Measurements from ENCODE around the gene MYO7A.

The MYO7A gene

GRCh38 chr11:77195071-77195755 lies 67.2 kb downstream of the MYO7A start:
- Histone ChIP-seq H3K9me3 (ENCODE audit: control extremely low read depth in 1 of 5, control insufficient read depth in 4 of 5, insufficient read depth in 2 of 5, low read depth in 1 of 5, low read length in 4 of 5) (no peaks in the 10 kb centered on the region), H3K4me3 (ENCODE audit: control insufficient read depth in 1 of 7, extremely low read depth in 1 of 7, insufficient read depth in 4 of 7, low read depth in 2 of 7, low read length in 6 of 7) (no peak overlapping the region), H3K27ac (ENCODE audit: insufficient read depth in 1 of 2, low read depth in 1 of 2, low read length in 2 of 2, poor library complexity in 1 of 2, severe bottlenecking in 2 of 2) (no peak overlapping the region), H3K36me3 (ENCODE audit: control insufficient read depth in 4 of 4, insufficient read depth in 4 of 4, low read length in 3 of 4) (no peaks in the 10 kb centered on the region), H3K4me1 (ENCODE audit: control extremely low read depth in 1 of 4, control insufficient read depth in 4 of 4, insufficient read depth in 4 of 4, low read length in 3 of 4) (peaks cover 0 to 2% (median 0%) of the 10 kb centered on the region in 4 experiments), H3K27me3 (replicated peaks in 2 of 5; ENCODE audit: control insufficient read depth in 4 of 5, insufficient read depth in 5 of 5, low read length in 4 of 5) (no peaks in the 10 kb centered on the region)
- WGBS (ENCODE audit: insufficient coverage), result 88% methylated on average over 13 of the region's 16 CpGs
- ChIA-PET CTCF (interaction anchor here (1.1 to 2.9 kb wide), 11 partner anchors 10 to 424 kb away, joined by 3 to 19 read pairs (median 5); no protein-coding TSS in a partner anchor), POLR2A (no interaction called here)
- no peak for DNase-seq

DNA sequence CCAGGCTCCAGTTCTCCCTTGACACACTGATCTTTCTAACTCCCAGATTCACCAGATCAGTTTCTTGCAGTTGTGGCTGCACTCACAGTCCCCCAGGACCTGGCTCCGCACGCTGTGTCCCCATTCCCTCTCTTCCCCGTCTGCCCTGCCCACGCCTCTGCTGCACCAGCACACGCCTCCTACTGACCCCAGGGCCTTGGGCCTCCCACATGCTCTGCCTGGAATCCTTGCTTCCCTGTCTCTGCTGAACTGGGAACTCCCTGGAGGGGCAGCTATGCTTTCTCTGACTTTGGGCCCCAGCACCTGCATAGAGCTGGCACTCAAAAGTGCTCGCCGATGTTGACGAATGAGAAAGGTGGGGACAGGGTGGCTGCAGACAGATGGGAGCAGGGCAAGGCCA lies 68.9 kb downstream of the MYO7A start:
- no peaks in the 10 kb centered on the region for H3K36me3 ChIP-seq (ENCODE audit: control insufficient read depth in 4 of 4, insufficient read depth in 4 of 4, low read length in 3 of 4)
- ChIA-PET POLR2A (no interaction called here), CTCF (interaction anchor here (0.9 to 2.3 kb wide), 5 partner anchors 9 to 349 kb away, joined by 3 to 5 read pairs (median 4); no protein-coding TSS in a partner anchor)
- no peaks in the 10 kb centered on the region for H3K9me3 ChIP-seq (ENCODE audit: control extremely low read depth in 1 of 5, control insufficient read depth in 4 of 5, insufficient read depth in 2 of 5, low read depth in 1 of 5, low read length in 4 of 5)
- no peak for DNase-seq
- H3K4me3 ChIP-seq (ENCODE audit: control insufficient read depth in 1 of 7, extremely low read depth in 1 of 7, insufficient read depth in 4 of 7, low read depth in 2 of 7, low read length in 6 of 7), result no peak overlapping the region
- H3K27me3 ChIP-seq (replicated peaks in 2 of 5; ENCODE audit: control insufficient read depth in 4 of 5, insufficient read depth in 5 of 5, low read length in 4 of 5), result no peaks in the 10 kb centered on the region
- no peak overlapping the region for H3K27ac ChIP-seq (ENCODE audit: insufficient read depth in 1 of 2, low read depth in 1 of 2, low read length in 2 of 2, poor library complexity in 1 of 2, severe bottlenecking in 2 of 2)
- WGBS (ENCODE audit: insufficient coverage), result 97% methylated on average over 8 of the region's 8 CpGs
- H3K4me1 ChIP-seq (ENCODE audit: control extremely low read depth in 1 of 4, control insufficient read depth in 4 of 4, insufficient read depth in 4 of 4, low read length in 3 of 4), result peaks cover 0 to 2% (median 0%) of the 10 kb centered on the region in 4 experiments

DNA sequence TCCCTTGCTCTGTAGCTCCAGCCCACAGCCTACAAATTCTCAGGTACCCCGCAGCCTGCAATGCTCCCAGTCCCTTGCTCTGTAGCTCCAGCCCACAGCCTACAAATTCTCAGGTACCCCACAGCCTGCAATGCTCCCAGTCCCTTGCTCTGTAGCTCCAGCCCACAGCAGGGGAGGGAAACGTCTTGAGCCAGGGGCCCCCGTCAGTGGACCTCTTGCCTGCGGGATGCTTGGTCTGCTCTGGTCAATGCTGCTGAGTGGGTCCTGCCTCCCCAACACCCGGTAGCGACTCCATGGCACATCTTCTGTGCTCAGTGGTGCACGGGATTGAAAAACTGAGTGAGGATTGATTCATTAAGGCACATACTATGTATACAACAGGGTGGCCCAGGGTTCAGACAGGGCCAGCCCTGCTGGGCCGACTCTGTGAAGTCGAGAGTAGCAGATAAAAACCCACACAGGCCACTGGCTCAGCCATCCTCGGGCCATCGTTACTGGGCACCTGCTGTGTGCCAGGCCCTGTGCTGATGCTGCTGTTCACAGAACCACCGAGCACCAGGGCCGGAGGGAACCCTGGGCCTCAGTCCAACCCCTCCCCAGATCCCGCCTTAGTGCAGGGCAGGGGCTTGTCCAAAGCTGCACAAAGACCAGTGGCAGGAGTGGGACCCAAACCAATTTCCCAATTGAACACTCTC lies 69.7 kb downstream of the MYO7A start:
- Histone ChIP-seq H3K9me3 (ENCODE audit: control extremely low read depth in 1 of 5, control insufficient read depth in 4 of 5, insufficient read depth in 2 of 5, low read depth in 1 of 5, low read length in 4 of 5) (no peaks in the 10 kb centered on the region), H3K27ac (ENCODE audit: insufficient read depth in 1 of 2, low read depth in 1 of 2, low read length in 2 of 2, poor library complexity in 1 of 2, severe bottlenecking in 2 of 2) (no peak overlapping the region), H3K4me1 (ENCODE audit: control extremely low read depth in 1 of 4, control insufficient read depth in 4 of 4, insufficient read depth in 4 of 4, low read length in 3 of 4) (peaks cover 0 to 2% (median 0%) of the 10 kb centered on the region in 4 experiments), H3K27me3 (replicated peaks in 2 of 5; ENCODE audit: control insufficient read depth in 4 of 5, insufficient read depth in 5 of 5, low read length in 4 of 5) (no peaks in the 10 kb centered on the region), H3K36me3 (ENCODE audit: control insufficient read depth in 4 of 4, insufficient read depth in 4 of 4, low read length in 3 of 4) (no peaks in the 10 kb centered on the region), H3K4me3 (ENCODE audit: control insufficient read depth in 1 of 7, extremely low read depth in 1 of 7, insufficient read depth in 4 of 7, low read depth in 2 of 7, low read length in 6 of 7) (no peak overlapping the region)
- WGBS (ENCODE audit: insufficient coverage), result over 99% methylated on average over 13 of the region's 14 CpGs
- DNase-seq, result no peak
- ChIA-PET CTCF (interaction anchor here (1.0 to 3.0 kb wide), 8 partner anchors 9 to 351 kb away, joined by 3 to 12 read pairs (median 5); partner anchors contain the start of gene MYO7A), POLR2A (no interaction called here)

- no peaks in the 10 kb centered on the region for H3K9me3 ChIP-seq (ENCODE audit: control extremely low read depth in 1 of 5, control insufficient read depth in 4 of 5, insufficient read depth in 2 of 5, low read depth in 1 of 5, low read length in 4 of 5)
Measured at GRCh38 chr11:77198440-77198849, 70.4 kb downstream of the MYO7A start.

DNA sequence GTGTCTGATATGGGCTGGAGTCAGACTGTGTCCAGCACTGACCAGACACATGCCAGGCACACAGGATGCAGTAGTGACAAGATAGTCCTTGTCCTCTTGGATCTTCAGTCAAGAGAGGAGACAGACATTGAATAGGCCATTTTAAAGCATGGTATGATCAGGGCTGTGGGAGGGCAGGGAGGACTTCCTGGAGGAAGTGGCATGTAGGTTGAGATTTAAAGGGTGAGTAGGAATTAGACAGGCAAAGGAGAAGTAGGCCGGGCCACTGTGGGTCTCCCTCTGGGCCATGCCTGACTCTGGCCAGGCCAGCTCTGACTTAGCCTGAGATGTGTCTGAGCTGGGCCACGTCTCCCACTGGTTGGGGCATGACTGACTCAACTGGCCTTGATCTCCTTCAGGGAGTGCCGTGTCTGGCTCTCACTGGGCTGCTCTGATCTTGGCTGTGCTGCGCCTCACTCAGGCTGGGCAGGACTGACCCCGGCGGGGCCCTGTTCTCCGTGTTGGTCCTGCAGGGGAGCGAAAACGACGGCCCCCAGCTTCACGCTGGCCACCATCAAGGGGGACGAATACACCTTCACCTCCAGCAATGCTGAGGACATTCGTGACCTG lies 71.2 kb downstream of the MYO7A start:
- ChIA-PET CTCF (interaction anchor here (1.2 to 3.0 kb wide), 5 partner anchors 10 to 349 kb away, joined by 3 to 12 read pairs (median 8); no protein-coding TSS in a partner anchor), POLR2A (no interaction called here)
- no peak overlapping the region for H3K4me3 ChIP-seq (ENCODE audit: control insufficient read depth in 1 of 7, extremely low read depth in 1 of 7, insufficient read depth in 4 of 7, low read depth in 2 of 7, low read length in 6 of 7)
- no peak overlapping the region for H3K27ac ChIP-seq (ENCODE audit: insufficient read depth in 1 of 2, low read depth in 1 of 2, low read length in 2 of 2, poor library complexity in 1 of 2, severe bottlenecking in 2 of 2)
- DNase-seq, result no peak
- no peaks in the 10 kb centered on the region for H3K27me3 ChIP-seq (replicated peaks in 2 of 5; ENCODE audit: control insufficient read depth in 4 of 5, insufficient read depth in 5 of 5, low read length in 4 of 5)
- no peaks in the 10 kb centered on the region for H3K9me3 ChIP-seq (ENCODE audit: control extremely low read depth in 1 of 5, control insufficient read depth in 4 of 5, insufficient read depth in 2 of 5, low read depth in 1 of 5, low read length in 4 of 5)
- 98% methylated on average over 10 of the region's 13 CpGs for WGBS (ENCODE audit: insufficient coverage)
- H3K36me3 ChIP-seq (ENCODE audit: control insufficient read depth in 4 of 4, insufficient read depth in 4 of 4, low read length in 3 of 4), result no peaks in the 10 kb centered on the region
- peaks cover 0 to 6% (median 0%) of the 10 kb centered on the region in 4 experiments for H3K4me1 ChIP-seq (ENCODE audit: control extremely low read depth in 1 of 4, control insufficient read depth in 4 of 4, insufficient read depth in 4 of 4, low read length in 3 of 4)

More at GRCh38 chr11:77198440-77198849, 70.4 kb downstream of the MYO7A start:
- ChIA-PET POLR2A (no interaction called here), CTCF (interaction anchor here (1.0 to 3.0 kb wide), 7 partner anchors 9 to 350 kb away, joined by 3 to 12 read pairs (median 7); partner anchors contain the start of gene MYO7A)
- Histone ChIP-seq H3K27me3 (replicated peaks in 2 of 5; ENCODE audit: control insufficient read depth in 4 of 5, insufficient read depth in 5 of 5, low read length in 4 of 5) (no peaks in the 10 kb centered on the region), H3K4me1 (ENCODE audit: control extremely low read depth in 1 of 4, control insufficient read depth in 4 of 4, insufficient read depth in 4 of 4, low read length in 3 of 4) (peaks cover 0 to 4% (median 0%) of the 10 kb centered on the region in 4 experiments), H3K4me3 (ENCODE audit: control insufficient read depth in 1 of 7, extremely low read depth in 1 of 7, insufficient read depth in 4 of 7, low read depth in 2 of 7, low read length in 6 of 7) (no peak overlapping the region), H3K27ac (ENCODE audit: insufficient read depth in 1 of 2, low read depth in 1 of 2, low read length in 2 of 2, poor library complexity in 1 of 2, severe bottlenecking in 2 of 2) (no peak overlapping the region), H3K36me3 (ENCODE audit: control insufficient read depth in 4 of 4, insufficient read depth in 4 of 4, low read length in 3 of 4) (no peaks in the 10 kb centered on the region)
- peak; percentile 27 to 46 (median 45) for DNase-seq
- WGBS (ENCODE audit: insufficient coverage), result 81% methylated on average over 11 of the region's 11 CpGs

- Histone ChIP-seq H3K36me3 (ENCODE audit: control insufficient read depth in 4 of 4, insufficient read depth in 4 of 4, low read length in 3 of 4) (no peaks in the 10 kb centered on the region), H3K4me3 (ENCODE audit: control insufficient read depth in 1 of 7, extremely low read depth in 1 of 7, insufficient read depth in 4 of 7, low read depth in 2 of 7, low read length in 6 of 7) (no peak overlapping the region), H3K27me3 (replicated peaks in 2 of 5; ENCODE audit: control insufficient read depth in 4 of 5, insufficient read depth in 5 of 5, low read length in 4 of 5) (peaks cover 0 to 2% (median 0%) of the 10 kb centered on the region in 5 experiments), H3K9me3 (ENCODE audit: control extremely low read depth in 1 of 5, control insufficient read depth in 4 of 5, insufficient read depth in 2 of 5, low read depth in 1 of 5, low read length in 4 of 5) (no peaks in the 10 kb centered on the region), H3K27ac (ENCODE audit: insufficient read depth in 1 of 2, low read depth in 1 of 2, low read length in 2 of 2, poor library complexity in 1 of 2, severe bottlenecking in 2 of 2) (no peak overlapping the region), H3K4me1 (ENCODE audit: control extremely low read depth in 1 of 4, control insufficient read depth in 4 of 4, insufficient read depth in 4 of 4, low read length in 3 of 4) (peaks cover 0 to 6% (median 0%) of the 10 kb centered on the region in 4 experiments)
- no peak for DNase-seq
- ChIA-PET POLR2A (no interaction called here), CTCF (interaction anchor here (3.0 kb wide), 1 partner anchor 14 kb away, joined by 12 read pairs; no protein-coding TSS in a partner anchor)
- WGBS (ENCODE audit: insufficient coverage), result 95% methylated on average over 10 of the region's 12 CpGs
Measured at GRCh38 chr11:77200351-77201268, 72.6 kb downstream of the MYO7A start.
